Neural cell (in vitro differentiated cells): ENCODE results near the gene TAF1C. TPM values are rescaled to one million over a fixed set of nuclear protein-coding genes. Genes with fewer than 3 reads are reported as not detected.

ENCODE experiments used
- H2AFZ ChIP-seq: fragments of 200-600, 300-800 bp; sonication (generic), shearing (Covaris generic); 2 replicates; pipeline ENCODE4 v1.6.0; 2014; ENCODE audit warnings: low read depth, mild to moderate bottlenecking, antibody characterized with exemption, low read length, moderate library complexity
- H3F3A ChIP-seq: fragments of 200-600 bp; shearing (Covaris generic); 2 replicates; pipeline ENCODE4 v1.6.1; 2016; ENCODE audit warnings: mild to moderate bottlenecking, moderate library complexity, mixed read lengths, antibody characterized with exemption, low read length; ENCODE audit not compliant: insufficient read depth, poor library complexity, severe bottlenecking
- H3K27ac ChIP-seq: fragments of 200-600, 300-800 bp; sonication (generic), shearing (Covaris generic); 2 replicates; pipeline ENCODE4 v1.5.1; 2014; ENCODE audit warnings: mild to moderate bottlenecking, low read length, moderate library complexity
- H3K27me3 ChIP-seq: fragments of 300-800, 200-600 bp; sonication (generic), shearing (Covaris generic); 2 replicates; pipeline ENCODE4 v1.6.0; 2014; ENCODE audit warnings: mild to moderate bottlenecking, low read depth, low read length, moderate library complexity; ENCODE audit not compliant: insufficient read depth
- H3K36me3 ChIP-seq: fragments of 300-800, 200-600 bp; sonication (generic), shearing (Covaris generic); 2 replicates; pipeline ENCODE4 v1.5.1; 2014; ENCODE audit warnings: mild to moderate bottlenecking, antibody characterized with exemption, low read length, moderate library complexity; ENCODE audit not compliant: insufficient read depth
- H3K4me2 ChIP-seq: fragments of 300-800, 200-600 bp; sonication (generic), shearing (Covaris generic); 2 replicates; pipeline ENCODE4 v1.6.0; 2014; ENCODE audit warnings: mild to moderate bottlenecking, low read length
- H3K4me3 ChIP-seq: fragments of 300-800, 200-600 bp; sonication (generic), shearing (Covaris generic); 2 replicates; pipeline ENCODE4 v1.5.1; 2014; ENCODE audit warnings: mild to moderate bottlenecking, low read length, moderate library complexity
- H3K79me2 ChIP-seq: fragments of 200-600 bp; shearing (Covaris generic); replicated peaks from 2 replicates; pipeline ENCODE4 v1.6.0; 2014; ENCODE audit warnings: mild to moderate bottlenecking, low read length, moderate library complexity; ENCODE audit not compliant: insufficient read depth
- H3K9ac ChIP-seq: fragments of 300-800, 200-600 bp; sonication (generic), shearing (Covaris generic); 2 replicates; pipeline ENCODE4 v1.6.1; 2016; ENCODE audit warnings: mild to moderate bottlenecking, low read length, mixed read lengths
- H3K9me2 ChIP-seq: fragments of 200-600 bp; shearing (Covaris generic); 2 replicates; pipeline ENCODE4 v1.6.1; 2016; ENCODE audit warnings: mild to moderate bottlenecking, low read length, mixed read lengths; ENCODE audit not compliant: insufficient read depth
- H3K9me3 ChIP-seq: fragments of 200-600, 300-800 bp; sonication (generic), shearing (Covaris generic); 2 replicates; pipeline ENCODE4 v1.6.1; 2016; ENCODE audit warnings: mild to moderate bottlenecking, mixed run types, low read length, moderate library complexity, mixed read lengths
- H4K20me1 ChIP-seq: fragments of 200-600 bp; shearing (Covaris generic); 2 replicates; pipeline ENCODE4 v1.6.1; 2016; ENCODE audit warnings: mild to moderate bottlenecking, mixed run types; ENCODE audit not compliant: insufficient read depth
- CTCF ChIP-seq: fragments of 450-650 bp; IDR thresholded peaks from 2 replicates; pipeline ENCODE4 v1.5.1; 2014; ENCODE audit warnings: antibody characterized with exemption, mild to moderate bottlenecking, moderate library complexity; ENCODE audit not compliant: poor library complexity, severe bottlenecking
- EP300 ChIP-seq: fragments of 450-650 bp; conservative IDR thresholded peaks from 2 replicates; pipeline ENCODE4 v1.6.1; 2014; ENCODE audit warnings: antibody characterized with exemption, mild to moderate bottlenecking, moderate library complexity; ENCODE audit not compliant: poor library complexity, severe bottlenecking
- EZH2 ChIP-seq: fragments of 200-600, 300-800 bp; shearing (Covaris generic), sonication (generic); IDR thresholded peaks from 2 replicates; pipeline ENCODE4 v1.6.1; 2014; ENCODE audit warnings: antibody characterized with exemption, low read length, borderline replicate concordance, mild to moderate bottlenecking; ENCODE audit not compliant: insufficient read depth, poor library complexity, severe bottlenecking
- MXI1 ChIP-seq: fragments of 450-650 bp; conservative IDR thresholded peaks from 2 replicates; pipeline ENCODE4 v1.6.1; 2014; ENCODE audit warnings: antibody characterized with exemption, mild to moderate bottlenecking; ENCODE audit not compliant: poor library complexity, severe bottlenecking
- POLR2AphosphoS5 ChIP-seq: IDR thresholded peaks from 2 replicates; pipeline ENCODE4 v1.6.1; 2012
- RAD21 ChIP-seq: fragments of 450-650 bp; conservative IDR thresholded peaks from 2 replicates; pipeline ENCODE4 v1.6.1; 2014; ENCODE audit warnings: antibody characterized with exemption, mild to moderate bottlenecking, moderate library complexity
- REST ChIP-seq: IDR thresholded peaks from 2 replicates; pipeline ENCODE4 v1.6.1; 2012; ENCODE audit warnings: borderline replicate concordance
- SMC3 ChIP-seq: fragments of 450-650 bp; conservative IDR thresholded peaks from 2 replicates; pipeline ENCODE4 v1.6.1; 2014; ENCODE audit warnings: antibody characterized with exemption, mild to moderate bottlenecking, moderate library complexity; ENCODE audit not compliant: poor library complexity
- TAF1 ChIP-seq: IDR thresholded peaks from 2 replicates; pipeline ENCODE4 v1.6.1; 2012; ENCODE audit warnings: low read depth
- polyA plus RNA-seq: library from polyadenylated mRNA; depleted of rRNA; stranded (reverse); fragments of >200 nt; gene quantifications from 2 replicates; pipeline ENCODE4 v1.2.3, GENCODE V29; 2014

TAF1C gene
- polyA plus RNA-seq, 1 donor from 2014 or later = 25.5 TPM

- TF ChIP-seq TAF1 (no peak), RAD21 (no peak), EP300 (no peak), EZH2 (no peak), POLR2AphosphoS5 (no peak), CTCF (no peak), MXI1 (no peak), REST (no peak), SMC3 (no peak)
- no peak overlapping the region for H3K4me3 ChIP-seq
- no peak overlapping the region for H3K9ac ChIP-seq
- no peak overlapping the region for H3K4me2 ChIP-seq
- H3K27me3 ChIP-seq = no peaks in the 10 kb centered on the region
- H4K20me1 ChIP-seq = no peaks in the 10 kb centered on the region
- H2AFZ ChIP-seq = no peak overlapping the region
- H3K79me2 ChIP-seq = no peaks in the 10 kb centered on the region
- no peak overlapping the region for H3K27ac ChIP-seq
- no peaks in the 10 kb centered on the region for H3K9me3 ChIP-seq
- no peaks in the 10 kb centered on the region for H3K9me2 ChIP-seq
- H3F3A ChIP-seq = no peaks in the 10 kb centered on the region
- H3K36me3 ChIP-seq = no peaks in the 10 kb centered on the region
Observed at GRCh38 chr16:84194018-84194417, 7.2 kb upstream of the TAF1C start.

GRCh38 chr16:84193480-84193879, 6.6 kb upstream of the TAF1C start:
- Histone ChIP-seq H3K79me2 (no peaks in the 10 kb centered on the region), H3K9me2 (no peaks in the 10 kb centered on the region), H3K9ac (no peak overlapping the region), H3K9me3 (no peaks in the 10 kb centered on the region), H4K20me1 (no peaks in the 10 kb centered on the region), H3K4me2 (no peak overlapping the region), H3K27ac (no peak overlapping the region), H3F3A (no peaks in the 10 kb centered on the region), H3K27me3 (no peaks in the 10 kb centered on the region), H3K4me3 (no peak overlapping the region), H3K36me3 (no peaks in the 10 kb centered on the region), H2AFZ (no peak overlapping the region)
- TF ChIP-seq EZH2 (no peak), REST (no peak), EP300 (no peak), RAD21 (no peak)
